Mesenchymal stem cell (in vitro differentiated cells and primary cell): Measurements from ENCODE around the gene MGMT.

Experiments used
- DNase-seq: peaks from one replicate; pipeline ENCODE4 v3.0.0-alpha.2; 2013
- H2AFZ ChIP-seq: one replicate; pipeline ENCODE4 v1.6.1; 2013; ENCODE audit warnings: low read depth, mild to moderate bottlenecking, control low read depth, inconsistent platforms, low read length, moderate library complexity
- H2AK5ac ChIP-seq: 2 replicates; pipeline ENCODE4 v1.6.1; 2013; ENCODE audit warnings: low read length, moderate library complexity, mild to moderate bottlenecking, inconsistent platforms; ENCODE audit not compliant: severe bottlenecking
- H2BK120ac ChIP-seq: one replicate; pipeline ENCODE4 v1.6.1; 2013; ENCODE audit warnings: low read depth, mild to moderate bottlenecking, inconsistent platforms, low read length, moderate library complexity
- H2BK12ac ChIP-seq, 2 experiments: one replicate each; pipeline ENCODE4 v1.6.1; 2013; ENCODE audit warnings: inconsistent platforms in 2 of 2, low read length in 2 of 2, mild to moderate bottlenecking in 2 of 2, moderate library complexity in 2 of 2, control low read depth in 1 of 2
- H2BK15ac ChIP-seq: one replicate; pipeline ENCODE4 v1.6.1; 2013; ENCODE audit warnings: mild to moderate bottlenecking, low read depth, inconsistent platforms; ENCODE audit not compliant: poor library complexity, severe bottlenecking
- H2BK5ac ChIP-seq: 2 replicates; pipeline ENCODE4 v1.6.1; 2013; ENCODE audit warnings: low read depth, mild to moderate bottlenecking, low read length, control low read depth, inconsistent platforms; ENCODE audit not compliant: poor library complexity, severe bottlenecking
- H3K14ac ChIP-seq, 2 experiments: one replicate each; pipeline ENCODE4 v1.6.1; 2013; ENCODE audit warnings: inconsistent platforms in 2 of 2, low read length in 2 of 2, control low read depth in 1 of 2, mild to moderate bottlenecking in 1 of 2, moderate library complexity in 1 of 2
- H3K18ac ChIP-seq, 2 experiments: one replicate each; pipeline ENCODE4 v1.6.1; 2013; ENCODE audit warnings: inconsistent platforms in 2 of 2, low read length in 2 of 2, control low read depth in 1 of 2, low read depth in 1 of 2, mild to moderate bottlenecking in 1 of 2
- H3K23ac ChIP-seq, 2 experiments: one replicate each; pipeline ENCODE4 v1.6.1; 2013; ENCODE audit warnings: inconsistent platforms in 2 of 2, low read length in 2 of 2, mild to moderate bottlenecking in 2 of 2, moderate library complexity in 2 of 2, control low read depth in 1 of 2
- H3K27ac ChIP-seq: 2 replicates; pipeline ENCODE4 v1.5.1; 2013; ENCODE audit warnings: mild to moderate bottlenecking, moderate library complexity, low read length, control low read depth, inconsistent platforms; ENCODE audit not compliant: poor library complexity, severe bottlenecking
- H3K27me3 ChIP-seq, 2 experiments: 2 replicates each; pipeline versions ENCODE4 v1.6.1 to v1.7.0; 2013; ENCODE audit warnings: low read length in 2 of 2, mild to moderate bottlenecking in 2 of 2, moderate library complexity in 2 of 2, control low read depth in 1 of 2, inconsistent platforms in 1 of 2; ENCODE audit not compliant: control insufficient read depth in 1 of 2, insufficient read depth in 1 of 2
- H3K36me3 ChIP-seq, 2 experiments: 2 replicates each; pipeline versions ENCODE4 v1.6.1 to v1.7.0; 2013; ENCODE audit warnings: low read length in 2 of 2, control low read depth in 1 of 2, inconsistent platforms in 1 of 2, low read depth in 1 of 2, mild to moderate bottlenecking in 1 of 2; ENCODE audit not compliant: insufficient read depth in 2 of 2, control insufficient read depth in 1 of 2
- H3K4ac ChIP-seq, 2 experiments: one replicate each; pipeline ENCODE4 v1.6.1; 2013; ENCODE audit warnings: inconsistent platforms in 2 of 2, low read length in 2 of 2, mild to moderate bottlenecking in 2 of 2, moderate library complexity in 2 of 2, control low read depth in 1 of 2, low read depth in 1 of 2
- H3K4me1 ChIP-seq: 2 replicates; pipeline ENCODE4 v1.6.1; 2013; ENCODE audit warnings: low read depth, low read length, control low read depth; ENCODE audit not compliant: control insufficient read depth, insufficient read depth
- H3K4me2 ChIP-seq: 2 replicates; pipeline ENCODE4 v1.6.1; 2013; ENCODE audit warnings: low read length, mild to moderate bottlenecking, inconsistent platforms; ENCODE audit not compliant: poor library complexity, severe bottlenecking
- H3K4me3 ChIP-seq, 2 experiments: 2 replicates each; pipeline versions ENCODE4 v1.5.1 to v1.7.0; 2013; ENCODE audit warnings: low read length in 2 of 2, mild to moderate bottlenecking in 2 of 2, control low read depth in 1 of 2, low read depth in 1 of 2; ENCODE audit not compliant: insufficient read depth in 1 of 2
- H3K79me1 ChIP-seq: replicated peaks from 2 replicates; pipeline ENCODE4 v1.6.1; 2013; ENCODE audit warnings: mild to moderate bottlenecking, control low read depth, low read length, inconsistent platforms; ENCODE audit not compliant: poor library complexity, severe bottlenecking
- H3K9ac ChIP-seq: 2 replicates; pipeline ENCODE4 v1.7.0; 2013; ENCODE audit warnings: mild to moderate bottlenecking, low read length, moderate library complexity
- H3K9me3 ChIP-seq: 2 replicates; pipeline ENCODE4 v1.7.0; 2013; ENCODE audit warnings: mild to moderate bottlenecking, low read length; ENCODE audit not compliant: control insufficient read depth
- H4K8ac ChIP-seq: one replicate; pipeline ENCODE4 v1.6.1; 2013; ENCODE audit warnings: inconsistent platforms, mild to moderate bottlenecking, low read length, moderate library complexity
- H4K91ac ChIP-seq: one replicate; pipeline ENCODE4 v1.6.1; 2013; ENCODE audit warnings: mild to moderate bottlenecking, low read length, inconsistent platforms
- whole genome bisulfite sequencing: methylation state at CpG from one replicate; pipeline ENCODE4 v1.1.7; 2013; ENCODE audit warnings: mixed read lengths; 5-methylcytosine and 5-hydroxymethylcytosine counted together

The MGMT gene

DNA sequence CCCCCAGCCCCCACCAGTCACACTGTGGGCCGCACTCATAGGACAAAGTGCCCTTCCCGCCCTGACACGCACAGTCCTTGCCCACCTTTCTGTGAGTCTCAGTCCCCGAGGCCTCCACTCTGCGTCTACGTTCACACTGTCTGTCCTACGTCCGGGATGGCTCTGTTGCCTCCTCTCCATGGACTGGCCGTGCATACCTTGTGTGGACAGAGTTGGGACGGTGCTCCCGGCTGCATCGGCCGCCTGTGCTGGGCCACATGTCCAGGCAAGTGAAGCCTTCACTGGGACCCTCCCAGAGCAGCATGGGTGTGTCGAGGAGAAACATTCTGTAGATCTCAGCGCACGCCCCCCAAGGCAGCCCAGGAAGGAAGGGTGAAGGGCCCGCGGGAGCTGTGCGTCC, 239.0 kb downstream of the MGMT start:
- Histone ChIP-seq H2BK5ac (no peak overlapping the region), H3K4me1 (peaks cover 3% of the 10 kb centered on the region), H3K27me3 (no peaks in the 10 kb centered on the region), H3K9ac (no peak overlapping the region), H2BK120ac (no peak overlapping the region), H3K14ac (no peak overlapping the region), H3K27ac (no peak overlapping the region), H3K4me3 (no peak overlapping the region), H3K23ac (no peak overlapping the region), H3K9me3 (no peaks in the 10 kb centered on the region), H3K4ac (no peak overlapping the region), H4K91ac (no peak overlapping the region), H2AFZ (no peak overlapping the region), H3K36me3 (peaks cover 0 to 31% of the 10 kb centered on the region in 2 experiments), H4K8ac (no peak overlapping the region), H2BK12ac (no peak overlapping the region), H3K4me2 (no peak overlapping the region), H2AK5ac (no peak overlapping the region), H3K18ac (no peak overlapping the region), H3K79me1 (peaks cover 2% of the 10 kb centered on the region), H2BK15ac (no peak overlapping the region)
- no peak for DNase-seq
- WGBS = 95% methylated on average over 19 of the region's 19 CpGs

DNA sequence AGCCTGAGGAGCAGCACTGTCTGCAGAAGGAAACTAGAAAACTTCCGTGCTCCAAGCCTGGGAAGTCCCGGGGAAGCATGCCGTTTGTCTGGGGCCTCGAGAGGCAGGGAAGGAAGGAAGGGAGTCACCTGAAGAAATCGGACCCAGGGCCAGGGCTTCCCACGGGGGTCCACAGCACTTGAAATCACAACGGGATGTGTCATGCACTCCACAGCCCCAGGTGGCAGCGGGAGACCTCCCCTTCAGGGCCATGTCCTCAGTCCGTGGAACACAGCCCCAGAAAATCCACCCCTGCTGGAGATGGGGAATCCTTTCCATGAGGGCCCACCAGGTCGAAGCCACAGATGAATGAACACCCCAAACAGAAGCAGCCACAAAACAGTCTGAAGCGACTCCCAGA, 239.5 kb downstream of the MGMT start:
- no peak overlapping the region for H4K8ac ChIP-seq
- no peaks in the 10 kb centered on the region for H3K27me3 ChIP-seq
- no peak overlapping the region for H2BK120ac ChIP-seq
- no peak overlapping the region for H3K4me2 ChIP-seq
- no peak overlapping the region for H3K18ac ChIP-seq
- no peak overlapping the region for H3K4ac ChIP-seq
- H2BK5ac ChIP-seq = no peak overlapping the region
- no peak overlapping the region for H2AK5ac ChIP-seq
- 92% methylated on average over 11 of the region's 11 CpGs for WGBS
- peaks cover 3% of the 10 kb centered on the region for H3K4me1 ChIP-seq
- H3K27ac ChIP-seq = no peak overlapping the region
- no peak overlapping the region for H2BK12ac ChIP-seq
- H4K91ac ChIP-seq = no peak overlapping the region
- peaks cover 0 to 31% of the 10 kb centered on the region in 2 experiments for H3K36me3 ChIP-seq
- DNase-seq = no peak
- H2BK15ac ChIP-seq = no peak overlapping the region
- no peak overlapping the region for H3K9ac ChIP-seq
- no peaks in the 10 kb centered on the region for H3K9me3 ChIP-seq
- H3K79me1 ChIP-seq = peaks cover 2% of the 10 kb centered on the region
- no peak overlapping the region for H3K14ac ChIP-seq
- H3K23ac ChIP-seq = no peak overlapping the region
- H2AFZ ChIP-seq = no peak overlapping the region
- H3K4me3 ChIP-seq = no peak overlapping the region

DNA sequence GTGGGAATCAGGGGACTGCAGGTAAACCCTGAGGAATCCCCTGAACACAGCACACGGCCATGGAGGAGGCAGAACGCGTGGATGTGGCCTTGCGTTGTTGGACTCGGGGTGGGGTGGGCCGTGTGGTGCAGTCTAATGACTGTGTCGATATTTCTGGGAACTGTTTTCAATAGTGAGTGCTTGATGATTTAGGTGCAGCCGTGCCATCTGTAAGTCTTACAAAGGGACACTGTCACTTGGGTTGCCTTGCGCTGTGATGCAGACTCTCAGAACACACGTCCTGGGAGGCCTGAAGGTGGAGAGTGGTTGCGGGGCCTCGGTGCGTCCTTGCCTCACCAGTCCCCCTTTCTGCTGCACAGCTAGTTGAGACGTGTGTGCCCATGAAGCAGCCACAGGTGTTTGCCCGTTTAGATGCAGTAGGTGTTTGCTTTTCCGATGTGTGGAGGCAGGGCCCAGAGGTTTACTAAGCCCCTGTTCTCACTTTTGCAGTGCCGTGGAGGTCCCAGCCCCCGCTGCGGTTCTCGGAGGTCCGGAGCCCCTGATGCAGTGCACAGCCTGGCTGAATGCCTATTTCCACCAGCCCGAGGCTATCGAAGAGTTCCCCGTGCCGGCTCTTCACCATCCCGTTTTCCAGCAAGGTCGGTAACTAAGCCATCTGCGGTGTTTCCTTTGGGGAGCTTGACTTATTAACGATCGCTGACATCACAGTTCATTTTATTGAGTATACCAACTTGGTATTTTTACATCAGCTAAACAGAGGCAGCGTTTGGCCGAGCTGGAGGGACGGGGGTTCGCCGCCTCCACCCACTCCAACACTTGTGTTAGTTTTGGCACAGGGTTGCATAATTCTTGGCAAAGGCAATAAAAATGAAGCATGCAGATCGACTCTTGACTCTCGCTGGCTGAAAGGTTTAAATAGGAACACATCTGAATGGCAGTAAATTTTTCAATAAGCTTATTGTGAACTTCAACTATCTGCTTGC, 240.7 kb downstream of the MGMT start:
- 94% methylated on average over 37 of the region's 37 CpGs for WGBS

DNA sequence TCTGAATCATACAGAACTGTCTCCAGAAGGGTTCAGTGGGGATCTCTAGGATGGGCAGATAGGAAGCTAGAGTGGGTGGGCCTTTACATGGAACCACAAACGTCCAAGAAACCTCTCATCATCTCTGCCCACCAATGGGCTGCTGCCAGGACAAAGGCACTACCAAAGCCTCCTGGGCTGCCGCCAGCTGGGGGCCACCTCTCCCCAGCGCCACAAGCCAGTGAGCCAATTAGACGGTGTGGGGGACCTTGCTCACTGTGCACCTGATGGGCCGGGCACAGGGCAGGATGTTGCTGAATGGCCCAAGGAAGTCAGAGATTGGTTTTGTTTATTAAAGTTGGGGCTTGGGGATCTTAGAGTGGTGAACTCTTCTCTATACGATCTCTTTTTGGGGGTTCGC, 242.1 kb downstream of the MGMT start:
- Histone ChIP-seq H3K4me1 (peaks cover 7% of the 10 kb centered on the region), H2BK12ac (no peak overlapping the region), H3K9me3 (no peaks in the 10 kb centered on the region), H3K79me1 (no peaks in the 10 kb centered on the region), H3K36me3 (peaks cover 0 to 35% of the 10 kb centered on the region in 2 experiments), H3K4me3 (no peak overlapping the region), H3K9ac (no peak overlapping the region), H3K14ac (no peak overlapping the region), H2AFZ (no peak overlapping the region), H2BK5ac (no peak overlapping the region), H3K18ac (no peak overlapping the region), H2BK15ac (no peak overlapping the region), H3K27ac (no peak overlapping the region), H3K4ac (no peak overlapping the region), H3K27me3 (no peaks in the 10 kb centered on the region), H4K91ac (no peak overlapping the region), H2BK120ac (no peak overlapping the region), H2AK5ac (no peak overlapping the region), H3K4me2 (no peak overlapping the region), H3K23ac (no peak overlapping the region), H4K8ac (no peak overlapping the region)
- 87% methylated on average over 7 of the region's 7 CpGs for WGBS
- no peak for DNase-seq

More for the DNA sequence above, 240.7 kb downstream of the MGMT start:
- no peaks in the 10 kb centered on the region for H3K79me1 ChIP-seq
- no peak overlapping the region for H2AK5ac ChIP-seq
- DNase-seq = no peak
- no peak overlapping the region for H2BK12ac ChIP-seq
- no peak overlapping the region for H3K23ac ChIP-seq
- no peak overlapping the region for H2BK5ac ChIP-seq
- no peaks in the 10 kb centered on the region for H3K9me3 ChIP-seq
- H3K4ac ChIP-seq = no peak overlapping the region
- peaks cover 3% of the 10 kb centered on the region for H3K4me1 ChIP-seq
- H3K9ac ChIP-seq = no peak overlapping the region
- no peak overlapping the region for H3K4me2 ChIP-seq
- no peak overlapping the region for H3K27ac ChIP-seq
- H2AFZ ChIP-seq = no peak overlapping the region
- no peak overlapping the region for H4K91ac ChIP-seq
- no peak overlapping the region for H3K14ac ChIP-seq
- peaks cover 0 to 31% of the 10 kb centered on the region in 2 experiments for H3K36me3 ChIP-seq
- no peaks in the 10 kb centered on the region for H3K27me3 ChIP-seq
- no peak overlapping the region for H2BK120ac ChIP-seq
- no peak overlapping the region for H4K8ac ChIP-seq
- peak overlapping the region in 1 of 2 experiments; percentile 19 for H3K4me3 ChIP-seq
- H3K18ac ChIP-seq = no peak overlapping the region
- no peak overlapping the region for H2BK15ac ChIP-seq
